GM23248 (cell line): ENCODE data around the gene SCNM1.

Experiments used
- EZH2 ChIP-seq: fragments of 200-600 bp; sonication (generic); IDR thresholded peaks from 2 replicates; pipeline ENCODE4 v1.6.1; 2018; ENCODE audit warnings: antibody characterized with exemption, mild to moderate bottlenecking; ENCODE audit not compliant: insufficient read depth, poor library complexity, severe bottlenecking
- EZH2phosphoT487 ChIP-seq: fragments of 200-600 bp; sonication (generic); IDR thresholded peaks from 2 replicates; pipeline ENCODE4 v1.6.1; 2018; ENCODE audit warnings: antibody characterized with exemption, moderate library complexity, mild to moderate bottlenecking, low read depth; ENCODE audit not compliant: insufficient read depth

GRCh38 chr1:151157067-151157531, 8.8 kb upstream of the SCNM1 start:
- TF ChIP-seq EZH2 (no peak), EZH2phosphoT487 (no peak)
